COLO829 (cell line): Measurements from ENCODE around the gene TESK1.

Experiments
- DNase-seq: peaks from one replicate; pipeline ENCODE4 v3.0.0; 2012; ENCODE audit warnings: low spot score

TESK1 gene

DNA sequence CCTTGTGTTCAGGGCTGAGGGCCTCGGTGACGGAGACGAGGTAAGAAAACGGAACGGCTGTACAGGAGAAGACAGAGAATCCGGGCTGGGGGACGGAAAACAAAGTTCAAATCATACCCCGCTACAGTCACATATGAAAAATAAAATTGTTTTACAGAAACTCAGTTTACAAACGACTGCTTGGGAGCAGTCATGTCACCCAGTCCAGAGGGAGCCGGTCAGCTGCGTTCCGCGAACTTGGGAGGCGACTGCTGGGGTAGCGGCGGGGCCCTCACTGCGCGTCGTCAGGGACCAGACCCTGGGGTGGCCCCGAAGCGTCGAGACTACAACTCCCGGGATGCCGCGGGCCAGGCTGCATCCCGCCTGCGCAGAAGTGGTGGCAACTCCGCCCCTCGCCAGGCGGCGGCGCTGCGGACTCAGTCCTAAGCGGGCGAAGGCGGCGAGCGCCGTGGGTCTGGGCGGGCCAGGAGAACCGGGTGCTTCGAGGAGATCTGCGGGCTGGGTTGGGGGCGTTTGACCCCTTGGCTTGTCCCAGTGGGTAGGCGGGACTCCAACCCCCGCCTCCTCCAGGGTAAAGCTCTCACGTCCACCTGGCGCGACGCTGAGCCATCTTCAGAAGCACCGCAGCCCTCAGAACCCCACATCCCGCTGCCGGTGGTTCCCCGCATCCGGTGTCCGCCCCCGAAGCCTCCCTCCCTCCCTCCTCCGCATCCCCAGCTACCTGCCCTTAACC is 41.6 kb downstream of the TESK1 start:
- DNase-seq, result peak; percentile 96

DNA sequence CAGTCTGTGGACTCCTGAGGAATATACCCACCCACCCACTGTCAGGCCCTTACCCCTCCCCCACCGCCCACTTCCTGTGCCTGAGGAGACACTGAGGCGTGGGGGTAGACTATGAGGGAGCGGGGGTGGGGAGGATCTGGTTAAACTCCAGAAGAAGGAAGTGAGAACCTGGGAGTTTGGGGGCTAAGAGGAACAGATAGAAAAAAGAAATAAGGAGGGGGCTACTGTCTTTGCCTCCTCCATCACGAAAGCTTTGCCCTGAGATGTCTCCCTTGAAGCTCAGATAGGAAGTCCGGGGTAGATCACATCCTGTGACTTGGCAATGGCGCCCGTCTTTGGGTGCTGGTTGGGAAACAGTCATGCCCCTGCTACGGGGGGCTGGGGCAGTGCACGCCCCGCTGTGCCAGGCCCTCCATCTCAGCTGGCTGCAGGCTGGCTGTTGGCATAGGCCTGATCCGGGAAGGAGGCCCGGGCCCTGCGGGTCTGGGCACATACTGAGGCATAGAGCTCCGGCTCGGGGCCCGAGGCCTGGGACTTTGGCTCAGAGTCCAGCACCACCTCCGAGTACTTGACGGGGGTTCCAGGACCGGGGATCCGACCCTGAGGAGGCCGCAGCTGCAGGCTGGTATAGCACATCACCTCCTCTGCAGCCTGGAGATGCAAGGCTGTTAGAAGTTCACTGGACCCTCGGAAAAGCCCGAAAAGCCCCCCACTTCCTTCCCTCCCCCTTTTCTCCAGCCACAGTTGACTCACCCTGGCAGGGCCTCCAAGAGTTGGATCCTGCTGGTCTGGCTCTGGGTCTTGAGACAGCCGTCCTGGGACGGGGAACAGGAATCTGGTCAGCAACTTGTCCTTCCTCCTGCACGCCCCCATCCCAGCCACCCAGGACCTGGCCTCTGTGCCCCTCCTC is 44.6 kb downstream of the TESK1 start:
- no peak for DNase-seq

- no peak for DNase-seq
These were observed 45.5 kb downstream of the TESK1 start, which contains the start of gene SIT1 for GRCh38 chr9:35650341-35651158. SIT1 (minus strand) TSS chr9:35650931; CDS start chr9:35650853, 78 bp downstream.

DNA sequence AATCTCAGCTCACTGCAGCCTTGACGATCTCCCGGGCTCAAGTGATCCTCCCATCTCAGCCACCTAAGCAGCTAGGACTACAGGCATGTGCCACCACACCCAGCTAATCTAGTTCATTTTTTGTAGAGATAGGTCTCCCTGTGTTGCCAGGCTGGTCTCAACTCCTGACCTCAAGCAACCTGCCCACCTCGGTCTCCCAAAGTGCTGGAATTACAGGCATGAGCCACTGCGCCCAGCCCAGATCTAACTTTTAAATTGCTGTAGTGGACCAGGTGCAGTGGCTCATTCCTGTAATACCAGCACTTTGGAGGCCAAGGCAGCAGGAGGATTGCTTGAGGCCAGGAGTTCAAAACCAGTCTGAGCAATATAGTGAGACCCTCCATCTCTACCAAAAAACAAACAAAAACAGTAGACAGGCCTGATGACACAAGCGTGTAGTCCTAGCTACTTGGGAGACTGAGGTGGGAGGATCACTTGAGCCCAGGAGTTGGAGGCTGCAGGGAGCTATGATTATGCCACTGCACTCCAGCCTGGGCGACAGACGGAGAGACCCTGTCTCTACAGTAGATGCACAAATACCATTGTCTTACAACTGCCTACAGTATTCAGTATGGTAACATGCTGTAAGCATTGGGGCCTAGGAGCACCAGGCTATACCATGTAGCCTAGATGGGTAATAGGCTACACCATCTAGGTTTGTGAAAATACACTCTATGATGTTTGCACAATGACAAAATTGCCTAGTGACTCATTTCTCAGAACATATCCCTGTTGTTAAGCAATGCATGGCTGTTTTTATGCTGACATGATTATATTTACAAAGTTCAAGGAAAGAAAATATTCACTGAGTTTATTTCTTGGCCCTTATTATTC is 47.1 kb downstream of the TESK1 start:
- no peak for DNase-seq

DNA sequence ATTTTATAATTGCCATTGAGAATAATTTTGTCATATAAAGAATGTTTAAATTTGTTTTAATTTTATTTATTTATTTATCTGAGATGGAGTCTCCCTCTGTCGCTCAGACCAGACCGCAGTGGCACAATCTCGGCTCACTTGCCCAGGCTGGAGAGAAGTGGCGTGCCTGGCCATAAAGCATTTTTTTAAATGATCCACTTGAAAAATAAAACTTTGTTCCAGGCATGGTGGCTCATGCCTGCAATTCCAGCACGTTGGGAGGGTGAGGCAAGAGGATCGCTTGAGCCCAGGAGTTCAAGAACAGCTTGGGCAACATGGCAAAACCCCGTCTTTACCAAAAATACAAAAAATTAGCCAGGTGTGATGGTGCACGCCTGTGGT is 47.8 kb downstream of the TESK1 start:
- DNase-seq, result no peak

DNA sequence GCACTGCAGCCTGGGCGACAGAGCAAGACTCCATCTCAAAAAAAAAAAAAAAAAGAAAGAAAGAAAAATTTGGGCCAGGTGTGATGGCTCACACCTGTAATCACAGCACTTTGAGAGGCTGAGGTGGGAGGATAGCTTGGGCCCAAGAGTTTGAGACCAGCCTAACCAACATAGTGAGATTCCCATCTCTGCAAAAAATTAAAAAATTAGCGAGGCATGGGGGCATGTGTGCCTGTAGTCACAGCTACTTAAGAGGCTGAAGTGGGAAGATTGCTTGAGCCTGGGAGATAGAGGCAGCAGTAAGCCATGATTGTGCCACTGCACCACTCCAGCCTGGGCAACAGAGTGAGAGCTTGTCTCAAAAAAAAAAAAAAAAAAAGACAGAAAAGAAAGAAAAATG is 48.5 kb downstream of the TESK1 start:
- DNase-seq, result no peak

- DNase-seq, result no peak
These were observed 51.3 kb downstream of the TESK1 start for GRCh38 chr9:35656348-35656747.

- DNase-seq, result no peak
These were observed 51.9 kb downstream of the TESK1 start for GRCh38 chr9:35656831-35657545.

GRCh38 chr9:35657546-35658136 is 52.6 kb downstream of the TESK1 start, which contains the start of gene RMRP:
RMRP (minus strand) TSS chr9:35658019.
- DNase-seq, result peak; percentile 99

DNA sequence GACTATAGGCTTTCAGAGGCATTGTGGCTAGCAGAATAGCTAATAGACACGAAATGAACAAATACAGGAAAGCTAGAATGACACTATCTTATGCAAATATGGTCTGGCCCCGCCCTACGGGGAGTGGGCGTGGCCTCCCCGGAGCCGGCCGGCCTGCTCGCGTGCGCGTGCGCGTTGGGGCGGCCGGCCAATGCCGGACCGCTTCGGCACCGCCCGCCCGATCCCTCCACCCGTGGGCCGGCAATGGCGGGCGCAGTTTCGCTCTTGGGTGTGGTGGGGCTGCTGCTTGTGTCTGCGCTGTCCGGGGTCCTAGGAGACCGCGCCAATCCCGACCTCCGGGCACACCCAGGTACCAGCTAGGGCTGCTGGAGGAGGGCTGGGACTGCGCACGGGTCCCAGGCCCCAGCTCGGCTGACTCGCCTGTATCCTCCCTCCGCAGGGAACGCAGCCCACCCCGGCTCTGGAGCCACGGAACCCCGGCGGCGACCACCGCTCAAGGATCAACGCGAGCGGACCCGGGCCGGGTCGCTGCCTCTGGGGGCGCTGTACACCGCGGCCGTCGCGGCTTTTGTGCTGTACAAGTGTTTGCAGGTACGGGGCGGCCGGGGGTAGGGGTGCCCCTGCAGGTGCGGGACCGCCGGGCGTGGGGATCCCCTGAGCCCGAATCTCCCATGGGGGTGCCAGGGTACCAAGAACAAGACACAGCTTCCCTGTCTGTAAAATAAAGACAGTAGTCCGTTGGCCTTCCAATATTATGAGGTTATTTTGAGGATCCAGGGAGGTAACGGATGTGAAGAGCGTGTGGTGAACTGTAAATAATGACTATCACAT is 53.3 kb downstream of the TESK1 start, which contains the start of gene CCDC107:
Gene CCDC107, plus strand, starts transcription at position 156 of the 831 bp plus-strand sequence. Its CDS starts 88 bp downstream, at position 244.
- DNase-seq, result peak; percentile 93

- DNase-seq, result no peak
These were observed 53.8 kb downstream of the TESK1 start for GRCh38 chr9:35658968-35659220.

DNA sequence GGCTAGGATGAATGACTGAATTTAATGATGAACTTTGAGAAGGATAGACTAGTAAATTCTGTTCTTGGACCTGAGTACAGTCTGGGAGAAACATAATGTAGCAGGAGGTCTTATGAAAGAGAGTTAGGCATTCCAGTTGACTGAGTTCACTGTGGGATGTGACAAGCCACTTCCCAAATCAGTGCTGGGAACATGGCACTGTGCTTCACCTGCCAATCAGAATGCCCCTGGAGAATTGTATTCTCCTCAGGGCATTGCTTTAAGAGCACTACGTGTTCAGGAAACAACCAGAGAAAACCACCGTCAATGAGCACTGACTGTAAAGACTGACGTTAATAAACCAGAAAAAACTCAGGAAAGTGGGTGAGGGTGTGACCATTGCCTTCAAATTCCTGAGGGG is 54.3 kb downstream of the TESK1 start:
- DNase-seq, result no peak
